DND-41 (cell line): ENCODE data around the gene FTSJ3.
"Not testable (repeated sequence)": the region's sequence is repeated elsewhere in the genome, so short reads cannot be mapped to it uniquely, and the experiment has no call there.

Experiments used
- ATAC-seq: fragments of 200-7000 bp; cut with Tn5 transposase; 3 replicates; pipeline ENCODE4 v1.9.1; 2021; ENCODE audit warnings: low read depth; ENCODE audit not compliant: insufficient read depth
- DNase-seq: peaks from one replicate; pipeline ENCODE4 v3.0.0-alpha.2; 2020
- H2AFZ ChIP-seq: 2 replicates; pipeline ENCODE4 v1.6.0; 2012; ENCODE audit warnings: low read depth, low read length
- H3K27ac ChIP-seq: 2 replicates; pipeline ENCODE4 v1.5.1; 2012; ENCODE audit warnings: low read length, inconsistent platforms
- H3K27me3 ChIP-seq: fragments of 200-600 bp; sonication (generic); 2 replicates; pipeline ENCODE4 v1.6.0; 2012; ENCODE audit warnings: low read length, mild to moderate bottlenecking, inconsistent platforms; ENCODE audit not compliant: insufficient read depth, poor library complexity
- H3K36me3 ChIP-seq: 2 replicates; pipeline ENCODE4 v1.5.1; 2012; ENCODE audit warnings: low read length, inconsistent platforms; ENCODE audit not compliant: insufficient read depth
- H3K4me1 ChIP-seq: 2 replicates; pipeline ENCODE4 v1.5.1; 2012; ENCODE audit warnings: mild to moderate bottlenecking, low read length; ENCODE audit not compliant: insufficient read depth
- H3K4me2 ChIP-seq: 2 replicates; pipeline ENCODE4 v1.6.0; 2012; ENCODE audit warnings: mild to moderate bottlenecking, moderate library complexity, low read length, inconsistent platforms; ENCODE audit not compliant: insufficient read depth
- H3K4me3 ChIP-seq, 2 experiments: fragments of 200-600 bp in 1 of 2; shearing (Covaris generic) in 1 of 2; 2 replicates each; pipeline ENCODE4 v1.5.1; 2012 to 2016; ENCODE audit warnings: inconsistent platforms in 2 of 2, low read length in 2 of 2, mild to moderate bottlenecking in 2 of 2, low read depth in 1 of 2, moderate library complexity in 1 of 2
- H3K79me2 ChIP-seq: 2 replicates; pipeline ENCODE4 v1.6.0; 2012; ENCODE audit warnings: low read length, inconsistent platforms; ENCODE audit not compliant: insufficient read depth
- H3K9ac ChIP-seq: 2 replicates; pipeline ENCODE4 v1.6.0; 2012; ENCODE audit warnings: low read depth, mild to moderate bottlenecking, inconsistent platforms, low read length, moderate library complexity
- H3K9me3 ChIP-seq: 2 replicates; pipeline ENCODE4 v1.5.1; 2012; ENCODE audit warnings: low read length, moderate library complexity, mild to moderate bottlenecking, inconsistent platforms; ENCODE audit not compliant: insufficient read depth, severe bottlenecking
- H4K20me1 ChIP-seq: 2 replicates; pipeline ENCODE4 v1.6.0; 2012; ENCODE audit warnings: low read length; ENCODE audit not compliant: insufficient read depth
- CTCF ChIP-seq: IDR thresholded peaks from 2 replicates; pipeline ENCODE4 v1.5.1; 2012; ENCODE audit warnings: borderline replicate concordance, low read length, moderate library complexity, mild to moderate bottlenecking; ENCODE audit not compliant: poor library complexity, severe bottlenecking; ENCODE audit errors: extremely low read depth
- EZH2 ChIP-seq: IDR thresholded peaks from 3 replicates; pipeline ENCODE4 v1.6.1; 2012; ENCODE audit warnings: borderline replicate concordance, low read depth, mild to moderate bottlenecking, moderate library complexity, low read length, inconsistent platforms; ENCODE audit not compliant: severe bottlenecking

Gene FTSJ3

GRCh38 chr17:63827002-63827800, at the start of gene FTSJ3, which contains the start of gene PSMC5:
Gene FTSJ3 (minus strand): TSS chr17:63827663. CDS start chr17:63826902, 761 bp downstream.
Gene PSMC5 (plus strand): TSS chr17:63827431. CDS start chr17:63827491, 60 bp downstream.
- TF ChIP-seq EZH2 = no peak
- peak; percentile 76 for TF ChIP-seq CTCF
- peak within 1 kb of the TSS; percentile 84 for H3K4me2 ChIP-seq
- DNase-seq (peak; percentile 97), ATAC-seq (peak; percentile 92)
- no peaks in the 10 kb centered on the region for H3K9me3 ChIP-seq
- no peaks in the 10 kb centered on the region for H3K27me3 ChIP-seq
- H2AFZ ChIP-seq = peak within 1 kb of the TSS; percentile 77
- peaks cover 12% of the 10 kb centered on the region for H4K20me1 ChIP-seq
- peak within 1 kb of the TSS; percentile 68 for H3K9ac ChIP-seq
- H3K4me1 ChIP-seq = peaks cover 48% of the 10 kb centered on the region
- H3K79me2 ChIP-seq = peaks cover 61% of the 10 kb centered on the region
- H3K27ac ChIP-seq = peak within 1 kb of the TSS; percentile 98
- H3K4me3 ChIP-seq = peak within 1 kb of the TSS; percentile 86 to 96
- H3K36me3 ChIP-seq = peaks cover 73% of the 10 kb centered on the region

GRCh38 chr17:63874693-63875092, 47.2 kb upstream of the FTSJ3 start:
- not testable (repeated sequence) for H3K4me3 ChIP-seq, ATAC-seq, H3K4me2 ChIP-seq, H3K27me3 ChIP-seq, H2AFZ ChIP-seq, H3K4me1 ChIP-seq, H3K36me3 ChIP-seq, H3K79me2 ChIP-seq, H3K9me3 ChIP-seq, H3K9ac ChIP-seq, H3K27ac ChIP-seq, DNase-seq, H4K20me1 ChIP-seq

GRCh38 chr17:63874061-63874626, 46.7 kb upstream of the FTSJ3 start:
- H3K36me3 ChIP-seq, H3K9ac ChIP-seq, H4K20me1 ChIP-seq, DNase-seq, H3K27ac ChIP-seq, H3K9me3 ChIP-seq, H3K4me2 ChIP-seq, H3K4me1 ChIP-seq, H3K27me3 ChIP-seq, H3K79me2 ChIP-seq, H3K4me3 ChIP-seq, H2AFZ ChIP-seq: not testable (repeated sequence)
- peak; percentile 45; the same call in 1 of the 3 replicates for ATAC-seq

GRCh38 chr17:63873577-63873976, 46.1 kb upstream of the FTSJ3 start, which contains the start of gene CSH2:
Gene CSH2 (minus strand): TSS chr17:63873677. CDS start chr17:63873614, 63 bp downstream.
- H3K79me2 ChIP-seq = not testable (repeated sequence)

GRCh38 chr17:63871646-63872365, 44.3 kb upstream of the FTSJ3 start:
- not testable (repeated sequence) for H3K27me3 ChIP-seq, ATAC-seq

More at GRCh38 chr17:63873577-63873976, 46.1 kb upstream of the FTSJ3 start, which contains the start of gene CSH2:
- H3K27ac ChIP-seq, H3K4me2 ChIP-seq, H4K20me1 ChIP-seq, H3K27me3 ChIP-seq, H3K9me3 ChIP-seq, H3K36me3 ChIP-seq, H3K9ac ChIP-seq, H3K4me3 ChIP-seq, H2AFZ ChIP-seq, ATAC-seq, DNase-seq, H3K4me1 ChIP-seq: not testable (repeated sequence)

GRCh38 chr17:63870292-63870665, 42.8 kb upstream of the FTSJ3 start:
- H4K20me1 ChIP-seq, ATAC-seq, H3K9ac ChIP-seq, H3K4me3 ChIP-seq, H3K4me1 ChIP-seq, H3K27me3 ChIP-seq, H3K36me3 ChIP-seq, H2AFZ ChIP-seq, DNase-seq, H3K9me3 ChIP-seq, H3K79me2 ChIP-seq, H3K4me2 ChIP-seq, H3K27ac ChIP-seq: not testable (repeated sequence)

More at GRCh38 chr17:63871646-63872365, 44.3 kb upstream of the FTSJ3 start:
- H3K4me3 ChIP-seq, H3K27ac ChIP-seq, H3K4me1 ChIP-seq, H3K4me2 ChIP-seq, H3K36me3 ChIP-seq, DNase-seq, H3K9ac ChIP-seq, H3K9me3 ChIP-seq, H4K20me1 ChIP-seq, H3K79me2 ChIP-seq, H2AFZ ChIP-seq: not testable (repeated sequence)
